ENCODE data around the gene PSMC3. TPM values are rescaled to one million over a fixed set of nuclear protein-coding genes. Genes with fewer than 3 reads are reported as not detected.

PSMC3 gene
- total and polyA plus RNA-seq, 9 of the 15 experiments (the other 6 are each of a cell fraction or from before 2014, with no cell fraction given), result 44.3 to 324 (median 240) TPM

DNA sequence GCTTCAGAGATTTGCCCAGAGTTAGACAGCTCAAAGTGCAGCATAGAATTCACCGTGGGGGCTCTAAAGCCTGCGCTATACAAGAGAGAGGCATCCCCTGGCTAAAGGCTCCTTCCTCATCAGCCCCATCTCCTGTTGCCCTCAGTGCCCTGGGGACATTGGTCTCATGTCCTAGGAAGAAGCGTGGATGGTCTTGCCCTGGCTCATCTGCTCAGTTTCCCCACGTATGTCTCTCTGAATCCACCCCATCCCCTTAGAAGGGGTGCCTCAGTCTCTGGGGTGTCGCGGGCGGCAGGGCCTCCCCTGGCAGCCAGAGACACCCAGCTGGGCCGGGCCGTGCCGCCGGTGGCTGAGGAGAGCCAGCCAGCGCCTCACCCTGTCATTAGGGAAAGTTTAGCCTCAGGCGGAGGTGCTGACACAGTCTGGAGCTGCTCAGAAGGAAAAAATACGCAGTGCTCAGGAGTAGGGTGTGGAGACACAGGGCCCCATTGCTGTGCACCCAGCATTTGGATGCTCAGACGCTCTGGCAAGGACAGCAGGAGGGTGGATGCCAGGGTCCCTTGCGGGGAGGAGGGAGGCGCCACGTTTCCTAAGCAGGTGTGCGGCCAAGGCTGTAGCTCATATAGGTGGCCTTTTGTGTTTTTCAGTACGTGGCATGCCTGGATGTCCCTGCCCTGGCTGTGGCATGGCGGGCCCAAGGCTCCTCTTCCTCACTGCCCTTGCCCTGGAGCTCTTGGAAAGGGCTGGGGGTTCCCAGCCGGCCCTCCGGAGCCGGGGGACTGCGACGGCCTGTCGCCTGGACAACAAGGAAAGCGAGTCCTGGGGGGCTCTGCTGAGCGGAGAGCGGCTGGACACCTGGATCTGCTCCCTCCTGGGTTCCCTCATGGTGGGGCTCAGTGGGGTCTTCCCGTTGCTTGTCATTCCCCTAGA lies 16.5 kb downstream of the PSMC3 start:
- Histone ChIP-seq H3K9me1 (ENCODE audit: control insufficient read depth, insufficient read depth, low read length) (peaks cover 6% of the 10 kb centered on the region), H3K36me3 (ENCODE audit: control insufficient read depth, insufficient read depth, low read length) (no peaks in the 10 kb centered on the region), H2AFZ (ENCODE audit: low read depth, low read length) (no peak overlapping the region), H3K9me3 (replicated peaks; ENCODE audit: control insufficient read depth, insufficient read depth, low read depth, low read length) (no peaks in the 10 kb centered on the region), H3K4me2 (ENCODE audit: insufficient read depth, low read length) (peak overlapping the region; percentile 92), H3K79me2 (ENCODE audit: control insufficient read depth, insufficient read depth, low read length) (peaks cover 7% of the 10 kb centered on the region; the same call in 2 of the 3 replicates), H3K27me3 (ENCODE audit: control insufficient read depth in 2 of 2, insufficient read depth in 2 of 2, low read length in 2 of 2) (no peaks in the 10 kb centered on the region), H3K9ac (ENCODE audit: insufficient read depth in 1 of 2, low read depth in 2 of 2, low read length in 2 of 2) (peak overlapping the region; percentile 71 to 91; a peak in 3 of 4 replicates), H3K4me3 (peak overlapping the region; percentile 62; the same call in 1 of the 2 replicates), H3K4me1 (replicated peaks in 1 of 2; ENCODE audit: control insufficient read depth in 2 of 2, insufficient read depth in 2 of 2, low read length in 2 of 2) (peaks cover 17 to 60% of the 10 kb centered on the region in 2 experiments), H3K27ac (ENCODE audit: extremely low read depth, low read depth, low read length) (no peak overlapping the region), H4K20me1 (replicated peaks; ENCODE audit: control insufficient read depth, insufficient read depth, low read length) (no peaks in the 10 kb centered on the region)
- in situ Hi-C loops (cut with MboI), result loop anchor here (5.0 kb wide), 1 partner anchor 37 kb away; no protein-coding TSS in a partner anchor
- 0 out of 2 replicates have a peak, but pooled peaks have one; percentile 19 for TF ChIP-seq POLR2G (IDR thresholded peaks at IDR 0.05; ENCODE audit: low read depth, low read length)
- no peak for TF ChIP-seq ZNF584 (CRISPR knock-in tag; IDR thresholded peaks at IDR 0.05; ENCODE audit: low read depth)
- no peak for TF ChIP-seq FUS (optimal IDR thresholded peaks at IDR 0.05; ENCODE audit: low read depth, low read length)
- TF ChIP-seq KLF16 (IDR thresholded peaks at IDR 0.05), result no peak
- TF ChIP-seq RBFOX2 (IDR thresholded peaks at IDR 0.05; ENCODE audit: low read depth, low read length), result peak; percentile 31; the same call in 1 of the 2 replicates
- FAIRE-seq, result no peak
- no peak for DNase-seq (ENCODE audit: extremely low read depth in 1 of 4, low spot score in 3 of 4)
- intact Hi-C loops (cut with micrococcal nuclease), result loop anchor here (2.0 to 10.0 kb wide), 2 partner anchors 55 to 233 kb away; partner anchors contain the start of genes ARFGAP2 and MYBPC3
- BruUV-seq (replicated peaks), result no TSS peak
- CTCF ChIA-PET (ENCODE audit: low intra/inter-chr PET ratio), result no interaction called here
- 85% methylated on average over 23 of the region's 31 CpGs for WGBS (ENCODE audit: insufficient coverage, low coverage, missing lambda C conversion rate)
- POLR2A ChIA-PET, result interaction anchor here (0.6 to 3.3 kb wide), 5 partner anchors 9 to 411 kb away, joined by 3 to 16 read pairs (median 3); partner anchors contain the start of gene ACP2
- ATAC-seq, result no peak
